CD14-positive monocyte (primary cell): ENCODE results near the gene PAIP2. TPM values are rescaled to one million over a fixed set of nuclear protein-coding genes. Genes with fewer than 3 reads are reported as not detected.
"Not testable (repeated sequence)": the region's sequence is repeated elsewhere in the genome, so short reads cannot be mapped to it uniquely, and the experiment has no call there.

Experiments
- DNase-seq, 3 donors: peaks; one replicate each; pipeline ENCODE4 v3.0.0-alpha.2; 2011 to 2022
- H2AFZ ChIP-seq: 2 replicates; pipeline ENCODE4 v1.6.0; 2012; ENCODE audit warnings: mild to moderate bottlenecking, low read depth, low read length, inconsistent platforms; ENCODE audit not compliant: insufficient read depth, poor library complexity, severe bottlenecking
- H3K27ac ChIP-seq, 2 donors: 1 replicate in 1 of 2; 2 replicates in 1 of 2; pipeline ENCODE4 v1.5.1; 2012 to 2013; ENCODE audit warnings: low read length in 2 of 2, control low read depth in 1 of 2, inconsistent platforms in 1 of 2, low read depth in 1 of 2, mild to moderate bottlenecking in 1 of 2
- H3K27me3 ChIP-seq, 2 donors: one replicate each; pipeline versions ENCODE4 v1.6.0 to v1.6.1; 2011 to 2013; ENCODE audit warnings: low read length in 2 of 2; ENCODE audit not compliant: control insufficient read depth in 2 of 2, insufficient read depth in 2 of 2
- H3K36me3 ChIP-seq, 2 donors: replicated peaks in 1 of 2; 1 replicate in 1 of 2; 2 replicates in 1 of 2; pipeline versions ENCODE4 v1.5.1 to v1.6.1; 2012 to 2013; ENCODE audit warnings: low read length in 2 of 2, control low read depth in 1 of 2, inconsistent platforms in 1 of 2, mild to moderate bottlenecking in 1 of 2; ENCODE audit not compliant: insufficient read depth in 2 of 2, control insufficient read depth in 1 of 2
- H3K4me1 ChIP-seq, 2 donors: 1 replicate in 1 of 2; 2 replicates in 1 of 2; pipeline versions ENCODE4 v1.5.1 to v1.6.1; 2012 to 2013; ENCODE audit warnings: low read length in 2 of 2, control low read depth in 1 of 2, inconsistent platforms in 1 of 2, mild to moderate bottlenecking in 1 of 2, moderate library complexity in 1 of 2; ENCODE audit not compliant: insufficient read depth in 2 of 2, control insufficient read depth in 1 of 2
- H3K4me2 ChIP-seq: replicated peaks from 2 replicates; pipeline ENCODE3; 2012; ENCODE audit warnings: low read length, moderate library complexity, mild to moderate bottlenecking; ENCODE audit not compliant: poor library complexity, severe bottlenecking; ENCODE audit errors: extremely low read depth
- H3K4me3 ChIP-seq, 3 experiments: fragments of 200-600 bp in 1 of 3; sonication (generic) in 1 of 3; replicated peaks in 1 of 3; 1 replicate in 2 of 3; 2 replicates in 1 of 3; pipeline ENCODE4 v1.5.1; 2011 to 2013; ENCODE audit warnings: low read length in 3 of 3, mild to moderate bottlenecking in 3 of 3, control low read depth in 2 of 3, low read depth in 2 of 3, inconsistent platforms in 1 of 3, moderate library complexity in 1 of 3
- H3K79me2 ChIP-seq: 2 replicates; pipeline ENCODE4 v1.6.0; 2012; ENCODE audit warnings: mild to moderate bottlenecking, control low read depth, inconsistent platforms, low read length, moderate library complexity; ENCODE audit not compliant: insufficient read depth
- H3K9ac ChIP-seq: 2 replicates; pipeline ENCODE4 v1.6.0; 2017; ENCODE audit warnings: low read length, mild to moderate bottlenecking; ENCODE audit not compliant: insufficient read depth, poor library complexity, severe bottlenecking
- H3K9me3 ChIP-seq, 2 donors: replicated peaks in 1 of 2; 1 replicate in 1 of 2; 2 replicates in 1 of 2; pipeline versions ENCODE4 v1.5.1 to v1.6.1; 2012 to 2013; ENCODE audit warnings: low read length in 2 of 2, control low read depth in 1 of 2; ENCODE audit not compliant: control insufficient read depth in 1 of 2, insufficient read depth in 1 of 2
- H4K20me1 ChIP-seq: 2 replicates; pipeline ENCODE4 v1.6.0; 2012; ENCODE audit warnings: mild to moderate bottlenecking, low read length, control low read depth, moderate library complexity; ENCODE audit not compliant: insufficient read depth
- H3K27ac Mint-ChIP-seq, 7 donors: one replicate each; pipeline ENCODE4 v1.8.0; 2020; ENCODE audit warnings: mild to moderate bottlenecking in 7 of 7, mixed read lengths in 7 of 7, moderate library complexity in 6 of 7, inconsistent platforms in 2 of 7
- H3K27me3 Mint-ChIP-seq, 3 donors: one replicate each; pipeline ENCODE4 v1.8.0; 2021 to 2022; ENCODE audit warnings: low read depth in 3 of 3, mild to moderate bottlenecking in 3 of 3, mixed read lengths in 3 of 3, moderate library complexity in 3 of 3, inconsistent platforms in 1 of 3
- H3K36me3 Mint-ChIP-seq, 2 donors: one replicate each; pipeline ENCODE4 v1.8.0; 2020; ENCODE audit warnings: mixed read lengths in 2 of 2, inconsistent platforms in 1 of 2, mild to moderate bottlenecking in 1 of 2
- H3K4me1 Mint-ChIP-seq: one replicate; pipeline ENCODE4 v1.8.0; 2020; ENCODE audit warnings: mild to moderate bottlenecking, mixed read lengths
- H3K4me3 Mint-ChIP-seq, 2 donors: one replicate each; pipeline ENCODE4 v1.8.0; 2020; ENCODE audit warnings: mild to moderate bottlenecking in 2 of 2, mixed read lengths in 2 of 2, moderate library complexity in 1 of 2
- H3K9me3 Mint-ChIP-seq, 7 donors: one replicate each; pipeline ENCODE4 v1.8.0; 2020 to 2022; ENCODE audit warnings: mixed read lengths in 7 of 7, mild to moderate bottlenecking in 6 of 7, moderate library complexity in 6 of 7, inconsistent platforms in 2 of 7
- CTCF ChIP-seq: fragments of 200-600 bp; IDR thresholded peaks from one replicate; pipeline ENCODE4 v1.8.0; 2022; ENCODE audit warnings: antibody characterized with exemption, mild to moderate bottlenecking
- WGBS: methylation state at CpG from one replicate; pipeline ENCODE4 v1.1.5; 2013; ENCODE audit warnings: missing lambda C conversion rate; ENCODE audit not compliant: insufficient coverage; 5-methylcytosine and 5-hydroxymethylcytosine counted together
- intact Hi-C, 2 donors: fragments of 100-400 bp; cut with micrococcal nuclease; formaldehyde crosslinking; loops; one replicate each; pipeline versions ENCODE4 v1.15.0 to v1.15.1; 2023
- polyA plus RNA-seq, 3 donors: library from polyadenylated mRNA; depleted of rRNA in 1 of 3; unstranded in 2 of 3; stranded (reverse) in 1 of 3; fragments of 300-500 nt in 2 of 3; fragments of >200 nt in 1 of 3; fragmentation: Illumina TruSeq in 2 of 3; gene quantifications; 1 replicate in 2 of 3; 2 replicates in 1 of 3; pipeline ENCODE4 v1.2.3, GENCODE V29; 2012 to 2021

Gene PAIP2
- polyA plus RNA-seq, 3 donors: 68.3 to 325 (median 313) TPM

GRCh38 chr5:139354186-139354585 lies 12.5 kb downstream of the PAIP2 start:
- Histone ChIP-seq H3K4me1 (no peaks in the 10 kb centered on the region), H3K27ac (no peak overlapping the region), H3K9ac (no peak overlapping the region), H3K36me3 (peaks cover 4 to 47% of the 10 kb centered on the region in 2 donors), H3K4me3 (no peak overlapping the region), H4K20me1 (peaks cover 100% of the 10 kb centered on the region), H2AFZ (no peak overlapping the region), H3K9me3 (no peaks in the 10 kb centered on the region), H3K27me3 (no peaks in the 10 kb centered on the region), H3K4me2 (no peak overlapping the region), H3K79me2 (peaks cover 99% of the 10 kb centered on the region)
- TF ChIP-seq CTCF: no peak
- peaks cover 2% of the 10 kb centered on the region for H3K4me1 Mint-ChIP-seq
- H3K36me3 Mint-ChIP-seq: peaks cover 16 to 43% of the 10 kb centered on the region in 2 donors
- H3K4me3 Mint-ChIP-seq: no peak overlapping the region
- DNase-seq: no peak
- WGBS: no CpG with 5 or more reads among the region's 3 CpGs
- H3K27ac Mint-ChIP-seq: no peak overlapping the region
- H3K9me3 Mint-ChIP-seq: peaks cover 0 to 3% (median 0%) of the 10 kb centered on the region in 7 donors
- H3K27me3 Mint-ChIP-seq: no peaks in the 10 kb centered on the region
- intact Hi-C loops: no loop called here

GRCh38 chr5:139355900-139356299 lies 14.2 kb downstream of the PAIP2 start:
- H3K4me3 ChIP-seq, H3K9ac ChIP-seq, DNase-seq, intact Hi-C loops, H3K4me1 Mint-ChIP-seq, H3K4me1 ChIP-seq, H3K9me3 Mint-ChIP-seq, H3K27me3 Mint-ChIP-seq, H3K9me3 ChIP-seq, H2AFZ ChIP-seq, H3K4me3 Mint-ChIP-seq, H3K4me2 ChIP-seq, H3K27ac ChIP-seq, H3K27ac Mint-ChIP-seq, H3K27me3 ChIP-seq: not testable (repeated sequence)
- H3K79me2 ChIP-seq: peaks cover 100% of the 10 kb centered on the region
- WGBS: 97% methylated on average over 6 of the region's 8 CpGs
- peaks cover 100% of the 10 kb centered on the region for H4K20me1 ChIP-seq
- peaks cover 4 to 47% of the 10 kb centered on the region in 2 donors for H3K36me3 ChIP-seq
- H3K36me3 Mint-ChIP-seq: peaks cover 19 to 48% of the 10 kb centered on the region in 2 donors
